ENCODE results near the gene ORMDL3.
A peak's percentile ranks its signal among the peaks of the same experiment; 100 is the strongest.
"Not testable (repeated sequence)": the region's sequence is repeated elsewhere in the genome, so short reads cannot be mapped to it uniquely, and the experiment has no call there.

ORMDL3 gene

DNA sequence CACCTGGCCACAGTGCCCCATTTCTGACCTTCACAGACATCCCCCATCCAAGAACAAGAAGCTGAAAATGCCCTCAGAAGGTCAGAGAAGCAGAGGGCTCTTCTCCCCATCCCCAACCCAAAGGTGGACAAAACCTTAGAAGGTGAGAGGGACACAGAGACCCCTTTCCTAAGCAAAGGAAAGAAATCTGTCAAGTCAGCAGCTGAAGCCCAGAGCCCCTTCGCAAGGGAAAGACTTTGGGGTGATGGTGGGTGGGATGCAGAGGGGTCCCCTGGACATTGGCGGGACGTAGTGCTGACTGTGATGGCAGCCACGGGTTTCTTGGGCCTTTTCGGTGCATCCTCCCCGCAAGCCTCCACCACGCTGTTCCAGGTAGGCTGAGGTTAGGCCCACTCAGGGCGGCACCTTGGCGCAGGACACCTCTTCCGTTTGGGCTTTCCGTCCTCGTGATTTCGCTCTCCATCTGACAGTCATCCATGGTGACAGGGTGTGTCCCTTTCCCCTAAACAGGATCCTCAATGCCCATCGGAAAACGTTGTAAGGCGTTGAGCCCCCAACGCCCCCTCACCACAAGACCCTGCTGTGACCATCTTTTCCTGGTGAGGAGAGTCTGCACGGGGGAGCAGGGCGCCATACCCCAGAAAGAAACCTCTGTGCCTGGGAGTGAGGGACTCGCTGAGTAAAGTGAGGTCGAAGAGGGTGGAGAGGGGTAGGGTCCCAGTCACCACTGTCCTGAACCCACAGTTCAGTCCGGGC, 24.7 kb upstream of the ORMDL3 start:
- peak overlapping the region; percentile 41 for H3K4me3 ChIP-seq (ENCODE audit: low read depth, low read length)
- DNase-seq (ENCODE audit: low read depth): no peak

DNA sequence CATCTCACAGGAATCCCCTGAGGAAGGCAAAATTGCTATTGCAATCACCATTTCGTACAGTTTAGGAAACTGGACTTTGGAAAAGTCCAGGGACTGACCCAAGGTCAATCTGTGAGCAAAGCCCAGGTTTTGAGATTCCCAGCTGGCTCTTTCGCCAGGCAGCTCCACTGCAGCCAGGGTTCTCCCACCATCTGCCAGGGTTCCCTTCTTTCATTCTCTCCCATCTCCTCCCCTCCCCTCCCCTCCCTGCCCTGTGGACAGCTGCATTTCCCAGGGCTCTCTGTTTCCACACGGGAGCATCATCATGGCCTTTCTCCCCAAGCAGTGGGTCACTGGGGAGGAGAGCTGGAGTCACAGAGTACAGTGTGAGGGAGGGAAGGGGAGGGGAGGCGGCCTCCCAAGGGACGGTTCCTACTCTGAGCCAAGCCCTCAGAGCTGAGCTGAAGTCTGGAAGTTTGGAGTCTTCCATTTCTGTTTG, 23.5 kb upstream of the ORMDL3 start:
- DNase-seq (ENCODE audit: low read depth): peak; percentile 35
- H3K4me3 ChIP-seq (ENCODE audit: low read depth, low read length): no peak overlapping the region

DNA sequence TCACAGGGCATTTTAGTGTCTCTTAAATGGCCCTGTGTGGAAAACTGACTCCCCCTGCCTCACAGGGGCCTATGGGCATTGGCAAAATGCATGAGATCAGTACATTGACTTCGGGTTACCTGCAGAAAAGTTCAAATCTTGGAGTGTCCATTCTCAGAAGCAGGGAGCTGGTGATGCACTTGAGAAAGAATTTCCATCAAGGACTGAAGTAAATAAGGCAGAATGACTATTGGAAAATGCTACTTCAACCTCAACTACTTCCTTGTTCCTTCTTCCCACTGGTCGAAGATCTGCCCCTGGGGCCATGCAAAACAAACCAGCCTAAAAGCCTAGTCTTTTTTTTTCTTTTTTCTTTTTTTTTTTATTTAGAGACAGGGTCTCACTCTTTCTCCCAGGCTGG, 21.6 kb upstream of the ORMDL3 start:
- H3K4me3 ChIP-seq (ENCODE audit: low read depth, low read length): no peak overlapping the region
- no peak for DNase-seq (ENCODE audit: low read depth)

GRCh38 chr17:39948489-39948828, 21.1 kb upstream of the ORMDL3 start:
- DNase-seq (ENCODE audit: low read depth); H3K4me3 ChIP-seq (ENCODE audit: low read depth, low read length): not testable (repeated sequence)

DNA sequence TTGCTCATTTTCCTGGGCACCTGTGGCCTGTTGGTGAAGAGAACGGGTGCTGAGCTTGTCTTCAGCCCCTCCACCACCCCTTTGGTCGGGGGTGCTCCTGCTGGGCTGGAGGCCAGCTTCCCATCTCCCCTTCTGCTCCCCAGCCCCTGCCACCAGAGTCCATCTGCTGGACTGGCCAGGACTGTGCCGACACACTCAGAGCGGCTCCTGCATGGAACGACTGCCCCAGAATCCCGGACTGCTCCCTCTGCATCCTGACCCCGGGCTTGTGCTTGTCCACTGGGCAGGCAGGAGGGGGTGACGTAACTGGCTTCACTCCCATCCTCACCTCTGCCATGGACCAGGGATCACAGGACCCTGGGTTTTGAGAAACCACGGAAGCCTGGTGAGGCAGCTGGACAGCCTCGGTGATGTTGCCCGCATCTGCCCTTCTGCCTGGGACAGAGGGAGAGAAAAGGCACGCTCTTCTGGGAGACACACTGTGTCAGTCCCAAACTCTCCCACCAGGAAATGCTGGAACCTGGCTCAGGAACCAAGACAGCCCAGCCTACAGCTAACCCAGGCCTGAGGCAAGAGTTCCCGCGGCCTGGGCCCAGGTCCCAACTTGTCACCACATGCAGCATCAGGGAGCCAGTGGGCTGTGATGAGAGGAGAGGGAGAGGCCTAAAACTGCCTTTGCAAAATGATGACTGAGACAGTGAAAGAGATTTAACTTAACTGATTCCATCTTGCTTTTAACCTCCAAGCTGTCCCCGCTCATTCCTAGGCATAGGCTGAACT, 19.3 kb upstream of the ORMDL3 start:
- no peak for DNase-seq (ENCODE audit: low read depth)
- H3K4me3 ChIP-seq (ENCODE audit: low read depth, low read length): no peak overlapping the region

- H3K4me3 ChIP-seq (ENCODE audit: low read depth, low read length): no peak overlapping the region
- no peak for DNase-seq (ENCODE audit: low read depth)
Observed at GRCh38 chr17:39944393-39944711, 17.0 kb upstream of the ORMDL3 start.

DNA sequence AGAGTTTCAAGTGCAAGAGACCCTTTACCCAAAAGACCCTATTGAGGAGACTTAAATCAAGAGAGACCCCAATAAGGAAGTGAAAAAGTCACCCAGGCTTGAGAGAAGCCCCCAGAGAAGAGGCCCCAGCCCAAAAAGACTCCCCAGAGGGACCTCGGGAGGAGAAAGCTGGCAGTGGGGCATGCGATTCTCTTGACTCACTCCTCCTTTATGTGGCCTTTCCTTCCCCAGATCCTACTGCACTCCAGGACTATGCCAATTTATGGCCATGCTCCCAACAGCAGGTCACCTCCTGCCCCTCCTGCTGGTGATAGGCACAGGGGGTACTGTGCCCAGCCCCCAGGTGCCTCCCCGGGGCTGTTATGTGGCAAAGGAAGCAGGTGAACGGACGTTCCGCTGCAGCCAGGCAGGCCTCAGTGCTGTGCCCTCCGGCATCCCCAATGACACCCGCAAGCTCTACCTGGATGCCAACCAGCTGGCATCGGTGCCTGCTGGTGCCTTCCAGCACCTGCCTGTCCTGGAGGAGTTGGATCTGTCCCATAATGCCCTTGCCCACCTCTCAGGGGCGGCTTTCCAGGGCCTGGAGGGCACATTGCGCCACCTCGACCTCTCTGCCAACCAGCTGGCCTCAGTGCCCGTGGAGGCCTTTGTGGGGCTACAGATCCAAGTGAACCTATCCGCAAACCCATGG, 16.4 kb upstream of the ORMDL3 start:
- DNase-seq (ENCODE audit: low read depth): no peak

GRCh38 chr17:39939588-39940419, 12.4 kb upstream of the ORMDL3 start:
- H3K4me3 ChIP-seq (ENCODE audit: low read depth, low read length): no peak overlapping the region
- peak; percentile 88 for DNase-seq (ENCODE audit: low read depth)

More for the DNA sequence above, 16.4 kb upstream of the ORMDL3 start:
- H3K4me3 ChIP-seq (ENCODE audit: low read depth, low read length): no peak overlapping the region

- no peak overlapping the region for H3K4me3 ChIP-seq (ENCODE audit: low read depth, low read length)
- no peak for DNase-seq (ENCODE audit: low read depth)
Observed at GRCh38 chr17:39939106-39939505, 11.7 kb upstream of the ORMDL3 start.

DNA sequence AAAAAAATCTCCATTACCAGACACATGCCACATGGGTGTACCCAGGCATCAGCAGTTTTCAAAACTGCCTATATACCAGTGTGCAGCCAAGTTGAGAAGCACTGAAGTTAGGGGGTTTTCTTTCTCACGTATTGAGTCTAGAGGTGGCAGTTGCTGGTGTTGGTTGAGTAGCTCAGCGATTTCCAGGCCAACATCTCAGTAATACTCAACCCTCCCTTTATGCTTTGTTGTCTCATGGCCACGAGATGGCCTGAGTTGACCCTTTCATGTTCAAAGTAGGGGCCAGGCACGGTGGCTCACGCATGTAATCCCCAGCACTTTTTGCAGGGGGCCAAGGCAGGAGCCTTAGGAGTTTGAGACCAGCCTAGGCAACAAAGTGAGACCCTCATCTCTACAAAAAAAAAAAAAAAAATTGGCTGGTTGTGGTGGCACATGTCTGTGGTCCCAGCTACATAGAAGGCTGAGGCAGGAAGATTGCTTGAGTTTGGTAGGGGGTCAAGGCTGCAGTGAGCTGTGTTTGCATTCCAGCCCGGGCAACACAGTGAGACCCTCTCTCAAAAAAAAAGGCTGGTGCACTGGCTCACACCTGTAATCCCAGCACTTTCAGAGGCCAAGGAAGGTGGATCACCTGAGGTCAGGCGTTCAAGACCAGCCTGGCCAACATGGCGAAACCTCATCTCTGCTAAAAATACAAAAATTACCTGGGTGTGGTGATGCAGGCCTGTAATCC, 10.9 kb upstream of the ORMDL3 start:
- DNase-seq (ENCODE audit: low read depth): no peak
- H3K4me3 ChIP-seq (ENCODE audit: low read depth, low read length): no peak overlapping the region

GRCh38 chr17:39937447-39937846, 10.0 kb upstream of the ORMDL3 start:
- no peak overlapping the region for H3K4me3 ChIP-seq (ENCODE audit: low read depth, low read length)
- no peak for DNase-seq (ENCODE audit: low read depth)

GRCh38 chr17:39935909-39936308, 8.5 kb upstream of the ORMDL3 start:
- no peak overlapping the region for H3K4me3 ChIP-seq (ENCODE audit: low read depth, low read length)
- no peak for DNase-seq (ENCODE audit: low read depth)

DNA sequence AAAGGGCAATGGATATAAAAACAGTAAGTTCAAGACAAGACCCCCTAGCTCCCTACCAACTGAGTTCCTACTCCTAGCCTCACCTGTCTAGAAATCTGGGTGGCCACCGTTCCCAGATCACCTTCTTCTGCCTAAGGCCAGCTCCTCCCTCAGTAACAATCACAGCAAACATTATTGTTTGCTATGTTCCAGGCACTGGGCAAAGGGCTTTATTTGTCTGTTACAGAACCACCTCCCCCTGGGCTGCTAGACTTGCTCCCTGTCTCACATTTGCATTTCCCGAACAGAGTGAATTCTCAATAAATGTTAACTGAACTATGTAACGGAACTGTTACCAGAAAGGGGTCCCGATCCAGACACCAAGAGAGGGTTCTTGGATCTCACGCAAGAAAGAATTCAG, 6.9 kb upstream of the ORMDL3 start:
- no peak overlapping the region for H3K4me3 ChIP-seq (ENCODE audit: low read depth, low read length)
- DNase-seq (ENCODE audit: low read depth): no peak

- H3K4me3 ChIP-seq (ENCODE audit: low read depth, low read length): no peak overlapping the region
- no peak for DNase-seq (ENCODE audit: low read depth)
Observed at GRCh38 chr17:39933912-39934311, 6.5 kb upstream of the ORMDL3 start.

DNA sequence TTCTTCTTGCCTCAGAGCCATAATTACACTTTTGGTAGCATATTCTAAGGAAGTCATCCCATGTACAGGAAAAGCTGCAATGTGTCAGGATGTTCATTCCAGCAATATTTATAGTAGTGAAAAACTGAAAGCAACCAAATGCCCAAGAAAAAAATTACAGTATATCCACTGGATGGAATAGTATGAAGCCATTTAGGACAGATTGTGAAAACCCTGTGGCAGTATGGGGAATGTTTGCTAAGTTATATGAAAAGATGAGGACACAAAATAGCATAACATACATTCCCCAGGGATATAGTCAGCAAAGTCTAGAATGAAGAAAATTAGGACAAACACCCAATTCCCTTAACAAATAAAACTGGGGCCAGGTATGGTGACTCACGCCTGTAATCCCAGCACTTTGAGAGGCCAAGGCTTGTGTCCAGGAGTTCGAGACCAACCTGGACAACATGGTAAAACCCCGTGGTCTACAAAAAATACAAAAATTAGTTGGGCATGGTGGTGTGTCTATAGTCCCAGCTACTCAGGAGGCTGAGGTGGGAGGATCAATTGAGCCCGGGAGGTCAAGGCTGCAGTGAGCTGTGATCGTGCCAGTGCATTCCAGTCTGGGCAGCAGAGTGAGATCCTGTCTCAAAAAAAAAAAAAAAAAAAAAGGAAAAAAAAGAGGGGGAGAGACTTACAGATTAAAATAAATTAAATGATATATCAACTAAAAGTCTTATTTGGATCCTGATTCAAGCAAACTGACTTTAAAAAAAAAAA, 2.4 kb upstream of the ORMDL3 start:
- no peak overlapping the region for H3K4me3 ChIP-seq (ENCODE audit: low read depth, low read length)
- DNase-seq (ENCODE audit: low read depth): peak; percentile 25

DNA sequence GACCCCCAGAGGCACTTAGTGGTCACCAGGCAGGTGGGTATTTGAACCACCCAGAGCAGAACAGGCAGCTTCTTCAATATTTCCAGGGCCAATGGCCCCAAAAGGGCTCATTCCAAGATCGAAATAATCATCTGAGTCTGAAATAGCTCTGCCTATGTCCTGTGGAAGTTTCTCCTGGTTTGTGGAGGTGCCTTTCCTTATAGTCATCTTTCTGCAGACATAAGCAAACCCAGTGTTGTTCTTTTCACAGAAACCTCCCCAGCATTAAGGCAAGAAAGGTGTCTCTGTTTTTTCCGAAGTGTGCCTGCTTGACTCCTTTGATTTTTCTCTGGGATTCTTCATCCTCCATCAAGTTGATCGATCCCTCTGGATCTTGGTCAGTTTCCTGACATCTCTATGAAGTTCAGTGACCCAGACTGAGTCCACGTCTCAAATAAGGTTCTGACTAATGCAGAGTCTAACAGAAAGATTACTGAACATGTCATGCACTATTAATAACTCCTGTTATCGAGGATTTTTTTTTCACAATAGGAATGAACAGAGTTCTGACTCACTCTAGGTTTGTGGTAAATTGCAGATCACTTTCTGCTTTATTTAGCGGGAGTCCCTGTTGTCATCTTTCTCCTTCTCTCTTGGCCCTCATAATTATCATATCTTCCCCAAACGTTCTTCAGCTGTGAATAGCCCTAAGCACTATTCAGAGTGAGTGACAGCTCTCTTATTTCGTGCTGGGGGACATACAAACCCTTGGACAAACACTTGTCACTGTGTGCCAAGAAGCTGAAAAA, 1.7 kb upstream of the ORMDL3 start:
- H3K4me3 ChIP-seq (ENCODE audit: low read depth, low read length): no peak overlapping the region
- DNase-seq (ENCODE audit: low read depth): peak; percentile 77

Measured in skeletal muscle cell (primary cell).